PC-3 (cell line): ENCODE results near the gene TRIOBP.

ENCODE experiments used
- CTCF ChIP-seq: fragments of 300-600 bp; sonication (generic); conservative IDR thresholded peaks from 2 replicates; pipeline ENCODE4 v1.5.1; 2017; ENCODE audit warnings: antibody characterized with exemption, low read depth, mild to moderate bottlenecking, low read length
- EZH2 ChIP-seq: fragments of 300-600 bp; sonication (generic); IDR thresholded peaks from one replicate; pipeline ENCODE4 v1.6.1; 2017; ENCODE audit warnings: antibody characterized with exemption, mild to moderate bottlenecking, low read length; ENCODE audit not compliant: unreplicated experiment
- EZH2phosphoT487 ChIP-seq: fragments of 300-600 bp; sonication (generic); IDR thresholded peaks from 2 replicates; pipeline ENCODE4 v1.6.1; 2018; ENCODE audit warnings: mild to moderate bottlenecking, antibody characterized with exemption, low read length, borderline replicate concordance

GRCh38 chr22:37782340-37783168 lies 85.7 kb downstream of the TRIOBP start:
- TF ChIP-seq CTCF: peak; percentile 50
- peak; percentile 77 for TF ChIP-seq EZH2phosphoT487
- TF ChIP-seq EZH2: no peak
